GM10847 (cell line): ENCODE results near the gene BIRC7.

Experiments used
- POLR2A ChIP-seq: IDR thresholded peaks from 2 replicates; pipeline ENCODE4 v1.6.1; 2011; ENCODE audit not compliant: insufficient read length; ENCODE audit errors: extremely low read depth

Gene BIRC7

GRCh38 chr20:63235399-63235983 is at the start of gene BIRC7:
TSS of gene BIRC7 (plus strand) at chr20:63235905. CDS start at chr20:63236097, 192 bp downstream.
- no peak for TF ChIP-seq POLR2A

DNA sequence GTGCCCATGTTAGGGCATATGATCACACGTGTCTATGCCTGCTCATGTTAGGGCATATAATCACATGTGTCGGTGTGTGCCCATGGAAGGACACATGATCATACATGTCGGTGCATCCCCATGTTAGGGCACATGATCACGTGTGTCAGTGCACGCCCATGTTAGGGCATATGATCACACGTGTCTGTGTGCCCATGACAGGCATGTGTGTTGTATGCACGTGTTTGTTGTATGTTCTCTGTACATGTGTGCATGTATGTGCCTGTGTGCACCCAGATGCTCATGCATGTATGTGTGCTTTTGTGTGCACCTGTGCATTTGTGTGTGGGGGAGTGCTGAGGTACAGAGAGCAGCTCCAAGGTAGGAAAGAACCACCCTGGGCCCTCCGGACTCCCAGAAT is 49.6 kb upstream of the BIRC7 start:
- no peak for TF ChIP-seq POLR2A

DNA sequence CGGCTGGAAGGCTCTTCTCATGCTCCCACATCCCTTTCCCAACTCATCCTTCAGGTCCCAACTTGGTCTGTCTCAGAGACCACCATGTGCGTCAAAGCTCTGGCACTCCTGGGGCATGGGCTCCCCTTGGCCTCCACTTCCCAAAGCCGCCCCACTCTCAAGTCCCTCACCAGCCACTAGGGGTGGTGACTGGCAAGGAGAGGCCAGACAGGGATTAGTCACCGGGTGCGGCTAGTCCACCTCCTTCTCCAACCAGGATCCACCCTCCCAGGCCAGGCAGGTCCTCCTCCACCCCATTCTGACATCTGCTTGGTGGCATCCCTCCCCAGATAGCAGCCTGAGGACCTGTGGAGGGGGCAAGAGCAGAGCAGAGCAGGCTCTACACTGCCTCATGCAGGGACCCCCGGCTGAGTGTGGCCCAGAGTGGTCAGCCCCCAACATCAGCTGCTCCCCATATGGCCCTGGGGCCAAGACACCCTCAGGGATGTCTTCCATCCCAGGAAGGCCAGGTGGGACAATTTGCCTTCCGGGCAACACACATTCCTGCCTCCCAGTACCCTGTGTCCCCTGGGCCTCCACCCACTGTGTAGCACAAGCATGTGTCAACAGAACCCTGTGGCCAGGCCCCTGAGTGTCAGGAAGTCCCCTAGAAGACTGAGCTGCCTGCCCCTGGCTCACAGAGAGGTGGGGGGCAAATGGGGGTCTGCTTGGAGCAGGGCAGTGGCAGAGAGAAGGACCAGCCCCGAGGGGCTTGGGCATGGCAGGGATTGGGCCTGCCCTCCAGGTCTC is 49.0 kb upstream of the BIRC7 start:
- no peak for TF ChIP-seq POLR2A

GRCh38 chr20:63187338-63188158 is 48.2 kb upstream of the BIRC7 start:
- no peak for TF ChIP-seq POLR2A

DNA sequence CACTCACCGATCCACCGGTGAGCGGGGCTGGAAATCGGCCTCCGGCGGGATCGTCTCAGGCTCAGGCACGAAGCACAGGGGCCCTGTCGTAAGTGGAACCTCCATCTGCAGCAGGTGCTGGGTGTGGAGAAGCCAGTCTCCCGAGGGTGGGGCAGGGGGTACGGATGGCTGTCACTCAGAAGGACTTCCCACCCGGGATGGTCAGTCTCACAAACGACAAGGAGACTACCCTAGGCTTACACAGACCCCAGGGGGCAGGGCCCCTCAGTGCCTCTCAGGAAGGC is 47.6 kb upstream of the BIRC7 start:
- TF ChIP-seq POLR2A = no peak

- no peak for TF ChIP-seq POLR2A
Observed at GRCh38 chr20:63188641-63189321, 46.9 kb upstream of the BIRC7 start.

DNA sequence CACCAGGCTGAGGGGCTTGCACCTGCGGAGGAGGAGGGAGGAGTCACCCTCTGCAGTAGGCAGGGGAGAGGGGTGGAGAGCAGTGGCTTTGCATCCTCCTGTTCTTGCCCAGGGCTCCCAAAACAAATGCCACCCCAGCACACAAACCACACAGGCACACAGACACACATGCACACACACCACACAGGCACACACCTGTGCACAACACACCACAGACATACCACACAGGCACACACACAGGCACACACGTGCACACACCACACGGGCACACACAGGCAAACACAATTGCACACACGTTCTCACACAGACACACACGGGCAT is 46.4 kb upstream of the BIRC7 start:
- TF ChIP-seq POLR2A = no peak

- no peak for TF ChIP-seq POLR2A
Observed at GRCh38 chr20:63189846-63190559, 45.7 kb upstream of the BIRC7 start.

GRCh38 chr20:63190828-63191227 is 44.9 kb upstream of the BIRC7 start:
- TF ChIP-seq POLR2A = no peak

- TF ChIP-seq POLR2A = no peak
Observed at GRCh38 chr20:63191400-63191799, 44.3 kb upstream of the BIRC7 start.

DNA sequence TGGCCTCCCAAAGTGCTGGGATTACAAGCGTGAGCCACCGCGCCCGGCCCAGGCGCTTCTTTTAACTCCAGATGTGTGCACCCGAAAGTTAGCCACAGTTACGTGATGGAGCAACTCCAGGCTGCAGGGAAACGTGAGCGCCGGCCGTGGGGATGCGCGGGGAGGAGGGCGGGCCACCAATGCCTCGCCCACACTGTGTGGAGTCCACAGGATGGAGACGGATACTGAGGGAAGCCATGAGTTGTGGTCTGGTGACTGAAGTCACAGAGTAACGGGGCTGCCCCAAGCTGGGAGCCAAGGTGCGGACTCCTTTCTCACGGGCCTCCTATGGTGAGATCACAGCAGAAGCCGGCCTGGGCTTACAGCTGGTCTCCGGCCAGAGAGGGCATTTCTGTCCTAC is 43.0 kb upstream of the BIRC7 start:
- no peak for TF ChIP-seq POLR2A

DNA sequence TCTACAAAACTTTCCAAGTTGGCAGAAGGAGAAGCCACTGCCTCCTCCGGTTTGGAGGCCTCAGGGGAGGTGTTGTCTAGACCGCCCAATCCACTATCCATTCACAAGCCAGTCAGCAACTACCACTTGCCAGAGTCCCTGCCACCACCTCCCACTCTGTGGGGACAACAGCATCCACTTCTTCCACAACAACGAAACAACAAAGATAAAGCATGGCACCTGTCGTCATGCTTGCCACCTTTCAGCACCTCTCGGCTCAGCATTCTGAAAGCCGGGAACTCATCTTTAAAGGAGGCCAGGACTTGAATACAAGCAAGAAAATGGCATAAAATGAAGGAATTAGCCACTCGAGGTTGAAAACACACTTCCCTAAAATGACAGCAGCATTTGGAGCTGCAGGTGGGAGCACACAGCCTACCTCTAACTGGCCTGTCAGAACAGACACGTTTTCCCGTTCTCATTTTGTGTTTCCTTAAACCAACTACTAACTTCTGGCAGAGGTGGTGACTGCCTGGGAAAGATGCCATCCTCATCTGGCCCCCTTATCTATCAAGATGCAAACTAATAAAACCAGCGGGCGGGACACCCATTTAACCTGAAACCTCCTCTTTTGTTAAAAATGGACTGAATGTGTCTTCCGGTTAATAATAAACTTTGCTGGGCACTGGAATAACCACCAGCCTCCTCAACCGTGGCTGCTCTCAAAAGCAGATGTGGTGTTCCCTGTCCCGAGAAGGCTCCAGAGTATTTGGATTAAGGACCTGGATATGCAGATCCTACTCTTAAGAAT is 41.5 kb upstream of the BIRC7 start:
- no peak for TF ChIP-seq POLR2A

DNA sequence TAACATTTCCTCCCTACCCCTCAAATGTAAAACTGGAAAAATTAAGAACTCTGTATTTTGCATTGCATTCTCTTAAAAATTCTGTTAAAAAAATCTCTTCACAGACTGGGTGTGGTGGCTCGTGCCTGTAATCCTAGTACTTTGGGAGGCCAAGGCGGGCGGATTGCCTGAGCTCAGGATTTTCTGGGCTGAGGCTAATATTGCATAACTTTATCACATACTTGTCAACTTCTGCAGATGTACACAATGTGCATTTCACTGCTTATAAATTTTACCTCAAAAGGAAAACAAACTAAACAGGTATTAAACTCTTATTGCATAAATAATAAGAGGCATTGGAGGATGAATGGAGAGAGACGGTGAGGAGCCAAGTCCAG is 40.9 kb upstream of the BIRC7 start:
- TF ChIP-seq POLR2A = no peak

DNA sequence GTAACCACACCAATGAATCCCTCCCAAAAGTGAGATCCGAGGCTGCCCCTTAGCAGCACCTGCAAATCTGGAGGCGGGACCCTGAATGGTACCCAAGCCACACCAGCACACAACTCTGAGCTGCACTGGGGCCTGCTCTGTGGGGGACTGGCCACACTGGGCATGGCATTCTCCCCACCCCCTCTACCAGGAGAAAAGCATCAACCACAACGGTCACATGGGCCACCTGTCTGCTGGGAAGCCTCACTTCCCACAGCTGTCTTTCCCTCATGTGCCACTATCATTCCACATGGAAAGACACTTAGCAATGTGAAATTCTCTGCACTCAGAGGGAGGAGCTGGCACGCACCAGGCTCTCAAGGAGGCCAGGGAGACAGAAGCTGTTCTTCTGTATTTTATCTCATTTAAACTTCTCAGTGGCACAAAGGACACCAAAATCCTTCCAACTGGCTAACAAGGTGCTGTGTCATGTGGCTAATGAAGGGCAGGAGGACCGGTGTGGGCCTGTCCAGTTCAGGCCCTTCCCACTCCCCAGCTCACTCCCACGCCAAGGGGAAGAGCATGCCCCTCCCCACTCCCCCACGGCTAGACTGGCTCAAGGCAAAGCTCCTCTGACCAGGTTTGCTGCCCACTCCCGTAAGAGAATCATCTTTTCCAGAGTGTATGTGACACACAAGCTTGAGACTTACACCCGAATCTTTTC is 38.8 kb upstream of the BIRC7 start:
- TF ChIP-seq POLR2A = no peak
